B cell (primary cell): ENCODE data around the gene SCYL3. TPM values are rescaled to one million over a fixed set of nuclear protein-coding genes. Genes with fewer than 3 reads are reported as not detected.
A peak's percentile ranks its signal among the peaks of the same experiment; 100 is the strongest.

Source experiments
- ATAC-seq: fragments of 200-7000 bp; cut with Tn5 transposase; one replicate; pipeline ENCODE4 v1.10.0; 2021; ENCODE audit warnings: low read depth, mild to moderate bottlenecking, moderate number of reproducible peaks, moderate library complexity
- CTCF ChIA-PET: fragments of 350-600 bp; sonication (Branson Sonifier 250); formaldehyde crosslinking; loops from one replicate; lab custom pipeline; 2021; ENCODE audit warnings: antibody characterized with exemption, inconsistent platforms; lab: Charles Lee
- POLR2A ChIA-PET: fragments of 350-600 bp; sonication (Branson Sonifier 250); formaldehyde crosslinking; loops from one replicate; lab custom pipeline; 2021; ENCODE audit warnings: antibody characterized with exemption; lab: Charles Lee
- DNase-seq: peaks from one replicate; pipeline ENCODE4 v3.0.0; 2013
- H2AFZ ChIP-seq: 2 replicates; pipeline ENCODE4 v1.6.1; 2012; ENCODE audit warnings: mild to moderate bottlenecking, low read depth, low read length; ENCODE audit not compliant: insufficient read depth, poor library complexity, severe bottlenecking
- H3K27ac ChIP-seq, 2 donors: 1 replicate in 1 of 2; 2 replicates in 1 of 2; pipeline ENCODE4 v1.5.1; 2012 to 2013; ENCODE audit warnings: low read length in 2 of 2, mild to moderate bottlenecking in 2 of 2, moderate library complexity in 1 of 2
- H3K27me3 ChIP-seq, 4 experiments: fragments of 200-600 bp in 1 of 4; sonication (generic) in 1 of 4; replicated peaks in 1 of 4; 1 replicate in 2 of 4; 2 replicates in 2 of 4; pipeline versions ENCODE4 v1.6.1 to v1.7.0; 2013 to 2016; ENCODE audit warnings: low read length in 3 of 4, mild to moderate bottlenecking in 2 of 4, mixed read lengths in 1 of 4, moderate library complexity in 1 of 4; ENCODE audit not compliant: insufficient read depth in 4 of 4, control insufficient read depth in 3 of 4; ENCODE audit errors: control extremely low read depth in 1 of 4
- H3K36me3 ChIP-seq, 2 experiments: replicated peaks in 1 of 2; 1 replicate in 1 of 2; 2 replicates in 1 of 2; pipeline versions ENCODE4 v1.6.1 to v1.7.1; 2013; ENCODE audit warnings: low read length in 1 of 2; ENCODE audit not compliant: insufficient read depth in 2 of 2, control insufficient read depth in 1 of 2; ENCODE audit errors: control extremely low read depth in 1 of 2, extremely low read depth in 1 of 2
- H3K4me1 ChIP-seq, 2 donors: fragments of 200-600 bp in 1 of 2; sonication (generic) in 1 of 2; 1 replicate in 1 of 2; 2 replicates in 1 of 2; pipeline versions ENCODE4 v1.5.1 to v1.6.1; 2013 to 2017; ENCODE audit warnings: low read length in 2 of 2; ENCODE audit not compliant: control insufficient read depth in 2 of 2, insufficient read depth in 2 of 2
- H3K4me2 ChIP-seq: replicated peaks from 2 replicates; pipeline ENCODE3; 2012; ENCODE audit warnings: mild to moderate bottlenecking, low read depth, low read length; ENCODE audit not compliant: poor library complexity, severe bottlenecking
- H3K4me3 ChIP-seq, 5 experiments: fragments of 200-600 bp in 1 of 5; sonication (generic) in 1 of 5; 1 replicate in 3 of 5; 2 replicates in 2 of 5; pipeline versions ENCODE4 v1.5.1 to v1.7.0; 2011 to 2016; ENCODE audit warnings: low read length in 4 of 5, mild to moderate bottlenecking in 4 of 5, low read depth in 2 of 5, control low read depth in 1 of 5, moderate library complexity in 1 of 5; ENCODE audit not compliant: insufficient read depth in 1 of 5; ENCODE audit errors: control extremely low read depth in 1 of 5, extremely low read depth in 1 of 5
- H3K79me2 ChIP-seq: fragments of 200-600 bp; sonication (generic); one replicate; pipeline ENCODE4 v1.6.0; 2016; ENCODE audit warnings: low read length; ENCODE audit not compliant: control insufficient read depth, insufficient read depth
- H3K9ac ChIP-seq: fragments of 200-600 bp; sonication (generic); 2 replicates; pipeline ENCODE4 v1.6.1; 2017; ENCODE audit warnings: mild to moderate bottlenecking, low read length, moderate library complexity
- H3K9me3 ChIP-seq, 3 donors: one replicate each; pipeline versions ENCODE4 v1.6.1 to v1.7.1; 2013; ENCODE audit warnings: low read length in 2 of 3; ENCODE audit not compliant: control insufficient read depth in 2 of 3, insufficient read depth in 1 of 3; ENCODE audit errors: control extremely low read depth in 1 of 3
- H4K20me1 ChIP-seq: 2 replicates; pipeline ENCODE4 v1.6.0; 2012; ENCODE audit warnings: mild to moderate bottlenecking, low read length; ENCODE audit not compliant: insufficient read depth, control insufficient read depth, poor library complexity, severe bottlenecking
- H3K27ac Mint-ChIP-seq: one replicate; pipeline ENCODE4 v1.8.0; 2021; ENCODE audit warnings: mixed read lengths
- H3K27me3 Mint-ChIP-seq: one replicate; pipeline ENCODE4 v1.8.0; 2021; ENCODE audit warnings: mixed read lengths
- H3K4me1 Mint-ChIP-seq: one replicate; pipeline ENCODE4 v1.8.0; 2021; ENCODE audit warnings: mixed read lengths
- H3K4me3 Mint-ChIP-seq: one replicate; pipeline ENCODE4 v1.8.0; 2021; ENCODE audit warnings: mixed read lengths
- H3K9me3 Mint-ChIP-seq: one replicate; pipeline ENCODE4 v1.8.0; 2022; ENCODE audit warnings: mixed read lengths; ENCODE audit not compliant: insufficient read depth
- EZH2 ChIP-seq: IDR thresholded peaks from 2 replicates; pipeline ENCODE4 v1.6.1; 2012; ENCODE audit warnings: borderline replicate concordance, low read depth, mild to moderate bottlenecking, moderate library complexity, low read length; ENCODE audit not compliant: insufficient read depth, poor library complexity, severe bottlenecking
- WGBS: methylation state at CpG from one replicate; pipeline ENCODE4 v1.1.5; 2013; ENCODE audit warnings: missing lambda C conversion rate; ENCODE audit not compliant: insufficient coverage; 5-methylcytosine and 5-hydroxymethylcytosine counted together
- intact Hi-C: fragments of 100-400 bp; cut with micrococcal nuclease; formaldehyde crosslinking; loops from one replicate; pipeline ENCODE4 v1.10.0; 2022
- polyA plus RNA-seq: library from polyadenylated mRNA; depleted of rRNA; stranded (reverse); fragments of >200 nt; gene quantifications from 2 replicates; pipeline ENCODE4 v1.2.3, GENCODE V29; 2012
- total RNA-seq, 2 donors: library from RNA; stranded (reverse); fragments of 120-200 nt in 1 of 2; gene quantifications; 1 replicate in 1 of 2; 2 replicates in 1 of 2; pipeline versions ENCODE4 v1.2.3 to v1.2.4, GENCODE V29; 2013 to 2022
- TF ChIP-seq, protein P1 (sequence below): fragments of 200-600 bp; IDR thresholded peaks from one replicate; pipeline ENCODE4 v1.8.0; 2022; ENCODE audit warnings: antibody characterized with exemption, mild to moderate bottlenecking

The SCYL3 gene
- total and polyA plus RNA-seq, 2 donors (not counting 1 experiment from before 2014, with no cell fraction given): 14.2 to 18.4 TPM

- Mint-ChIP-seq H3K4me1 (no peaks in the 10 kb centered on the region), H3K27ac (no peak overlapping the region), H3K27me3 (no peaks in the 10 kb centered on the region), H3K9me3 (no peaks in the 10 kb centered on the region), H3K4me3 (no peak overlapping the region)
- Histone ChIP-seq H3K9ac (no peak overlapping the region), H4K20me1 (no peaks in the 10 kb centered on the region), H3K4me3 (no peak overlapping the region), H3K9me3 (no peaks in the 10 kb centered on the region), H3K27me3 (no peaks in the 10 kb centered on the region), H3K4me1 (no peaks in the 10 kb centered on the region), H3K4me2 (no peak overlapping the region), H3K27ac (no peak overlapping the region), H3K36me3 (no peaks in the 10 kb centered on the region), H2AFZ (no peak overlapping the region), H3K79me2 (no peaks in the 10 kb centered on the region)
- WGBS: 100% methylated on average over 2 of the region's 4 CpGs
- POLR2A ChIA-PET: no interaction called here
- intact Hi-C loops: loop anchor here (1.0 to 2.0 kb wide), 7 partner anchors 15 to 343 kb away; partner anchors contain the start of genes F5 and METTL18
- DNase-seq (peak; percentile 62), ATAC-seq (no peak)
- CTCF ChIA-PET: interaction anchor here (0.5 to 9.5 kb wide), 35 partner anchors 8 to 1670 kb away, joined by 3 to 151 read pairs (median 4); partner anchors contain the start of genes F5 and METTL18
- TF ChIP-seq, protein P1, sequence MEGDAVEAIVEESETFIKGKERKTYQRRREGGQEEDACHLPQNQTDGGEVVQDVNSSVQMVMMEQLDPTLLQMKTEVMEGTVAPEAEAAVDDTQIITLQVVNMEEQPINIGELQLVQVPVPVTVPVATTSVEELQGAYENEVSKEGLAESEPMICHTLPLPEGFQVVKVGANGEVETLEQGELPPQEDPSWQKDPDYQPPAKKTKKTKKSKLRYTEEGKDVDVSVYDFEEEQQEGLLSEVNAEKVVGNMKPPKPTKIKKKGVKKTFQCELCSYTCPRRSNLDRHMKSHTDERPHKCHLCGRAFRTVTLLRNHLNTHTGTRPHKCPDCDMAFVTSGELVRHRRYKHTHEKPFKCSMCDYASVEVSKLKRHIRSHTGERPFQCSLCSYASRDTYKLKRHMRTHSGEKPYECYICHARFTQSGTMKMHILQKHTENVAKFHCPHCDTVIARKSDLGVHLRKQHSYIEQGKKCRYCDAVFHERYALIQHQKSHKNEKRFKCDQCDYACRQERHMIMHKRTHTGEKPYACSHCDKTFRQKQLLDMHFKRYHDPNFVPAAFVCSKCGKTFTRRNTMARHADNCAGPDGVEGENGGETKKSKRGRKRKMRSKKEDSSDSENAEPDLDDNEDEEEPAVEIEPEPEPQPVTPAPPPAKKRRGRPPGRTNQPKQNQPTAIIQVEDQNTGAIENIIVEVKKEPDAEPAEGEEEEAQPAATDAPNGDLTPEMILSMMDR: peak; percentile 81
- no peak for TF ChIP-seq EZH2
Observed at GRCh38 chr1:169809370-169810095, 84.2 kb downstream of the SCYL3 start.

DNA sequence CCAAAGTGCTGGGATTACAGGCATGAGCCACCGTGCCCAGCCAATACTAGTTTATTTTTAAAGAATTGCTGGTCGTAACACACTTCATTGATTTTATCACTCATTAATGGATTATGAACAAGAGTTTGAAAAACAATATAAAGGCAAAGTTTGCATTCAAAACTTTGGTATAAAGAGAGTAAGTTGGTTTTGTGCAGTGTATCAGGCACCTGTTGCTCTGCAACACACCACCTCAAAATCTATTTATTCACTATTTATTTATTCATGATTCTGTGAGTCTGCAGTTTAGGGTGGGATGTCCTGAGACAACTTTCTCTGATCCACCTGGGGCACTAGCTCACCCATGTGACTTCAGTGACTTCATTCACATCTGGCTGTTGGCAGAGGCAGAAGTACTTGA is 88.8 kb downstream of the SCYL3 start:
- no peak for DNase-seq
- no peak for ATAC-seq
- no peak overlapping the region for H3K4me3 Mint-ChIP-seq
- POLR2A ChIA-PET: no interaction called here
- TF ChIP-seq, protein P1: no peak
- TF ChIP-seq EZH2: no peak
- no peaks in the 10 kb centered on the region for H3K27me3 ChIP-seq
- no peaks in the 10 kb centered on the region for H3K9me3 Mint-ChIP-seq
- H2AFZ ChIP-seq: no peak overlapping the region
- H3K27ac Mint-ChIP-seq: no peak overlapping the region
- no peaks in the 10 kb centered on the region for H3K27me3 Mint-ChIP-seq
- intact Hi-C loops: no loop called here
- WGBS: no CpG with 5 or more reads among the region's 2 CpGs
- H3K27ac ChIP-seq: no peak overlapping the region
- H3K4me1 ChIP-seq: no peaks in the 10 kb centered on the region
- H3K4me2 ChIP-seq: no peak overlapping the region
- H3K79me2 ChIP-seq: no peaks in the 10 kb centered on the region
- no peak overlapping the region for H3K9ac ChIP-seq
- no peaks in the 10 kb centered on the region for H3K9me3 ChIP-seq
- H3K4me1 Mint-ChIP-seq: no peaks in the 10 kb centered on the region
- H3K4me3 ChIP-seq: no peak overlapping the region
- no peaks in the 10 kb centered on the region for H4K20me1 ChIP-seq
- peaks cover 6 to 9% of the 10 kb centered on the region in 2 experiments for H3K36me3 ChIP-seq
- CTCF ChIA-PET: no interaction called here
